ENCODE measurements around the gene ZNRF1.

The ZNRF1 gene

DNA sequence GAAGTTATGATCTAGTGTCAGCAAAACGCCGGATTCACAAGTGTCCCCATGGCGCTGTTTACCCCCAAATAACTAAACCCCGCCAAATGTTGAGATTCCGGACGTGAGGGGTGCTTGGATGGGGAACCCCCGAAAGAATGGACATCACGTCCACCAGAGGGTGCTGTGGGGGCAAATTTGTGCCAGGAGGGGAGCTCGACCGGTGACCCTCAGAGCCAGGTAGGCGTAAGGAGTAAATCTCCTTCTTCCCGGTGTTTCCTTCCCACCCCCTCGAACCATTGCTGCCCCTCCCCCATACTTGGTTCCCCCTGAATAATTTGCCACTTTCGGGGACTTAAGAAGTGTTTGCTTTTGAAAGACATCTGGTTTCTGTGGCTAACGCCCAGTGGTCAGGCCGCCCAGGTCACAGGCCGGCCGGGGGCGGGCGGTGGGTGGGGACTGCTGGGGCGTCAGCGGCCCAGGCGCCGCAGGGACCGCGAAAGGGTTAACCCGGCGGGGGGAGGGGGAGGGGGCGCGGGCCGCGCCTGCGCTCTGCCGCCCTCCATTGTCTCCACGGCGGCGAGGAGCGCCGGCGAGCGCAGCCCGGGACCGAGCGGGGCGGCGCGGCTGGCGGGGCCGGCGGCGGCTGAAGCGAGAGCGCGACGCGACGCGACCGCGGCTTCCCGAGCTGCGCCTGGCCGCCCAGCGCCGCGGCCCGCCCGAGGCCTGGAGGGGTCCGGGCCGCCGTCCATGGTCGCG, at the start of gene ZNRF1:
Gene ZNRF1 (plus strand): TSS at position 544 of the 738 bp plus-strand sequence. CDS start 648 bp downstream, outside the sequence.
- peak within 1 kb of the TSS; percentile 73 for H3K27ac ChIP-seq
- TF ChIP-seq, protein P1, sequence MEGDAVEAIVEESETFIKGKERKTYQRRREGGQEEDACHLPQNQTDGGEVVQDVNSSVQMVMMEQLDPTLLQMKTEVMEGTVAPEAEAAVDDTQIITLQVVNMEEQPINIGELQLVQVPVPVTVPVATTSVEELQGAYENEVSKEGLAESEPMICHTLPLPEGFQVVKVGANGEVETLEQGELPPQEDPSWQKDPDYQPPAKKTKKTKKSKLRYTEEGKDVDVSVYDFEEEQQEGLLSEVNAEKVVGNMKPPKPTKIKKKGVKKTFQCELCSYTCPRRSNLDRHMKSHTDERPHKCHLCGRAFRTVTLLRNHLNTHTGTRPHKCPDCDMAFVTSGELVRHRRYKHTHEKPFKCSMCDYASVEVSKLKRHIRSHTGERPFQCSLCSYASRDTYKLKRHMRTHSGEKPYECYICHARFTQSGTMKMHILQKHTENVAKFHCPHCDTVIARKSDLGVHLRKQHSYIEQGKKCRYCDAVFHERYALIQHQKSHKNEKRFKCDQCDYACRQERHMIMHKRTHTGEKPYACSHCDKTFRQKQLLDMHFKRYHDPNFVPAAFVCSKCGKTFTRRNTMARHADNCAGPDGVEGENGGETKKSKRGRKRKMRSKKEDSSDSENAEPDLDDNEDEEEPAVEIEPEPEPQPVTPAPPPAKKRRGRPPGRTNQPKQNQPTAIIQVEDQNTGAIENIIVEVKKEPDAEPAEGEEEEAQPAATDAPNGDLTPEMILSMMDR (conservative IDR thresholded peaks at IDR 0.05) = peak; percentile 66

DNA sequence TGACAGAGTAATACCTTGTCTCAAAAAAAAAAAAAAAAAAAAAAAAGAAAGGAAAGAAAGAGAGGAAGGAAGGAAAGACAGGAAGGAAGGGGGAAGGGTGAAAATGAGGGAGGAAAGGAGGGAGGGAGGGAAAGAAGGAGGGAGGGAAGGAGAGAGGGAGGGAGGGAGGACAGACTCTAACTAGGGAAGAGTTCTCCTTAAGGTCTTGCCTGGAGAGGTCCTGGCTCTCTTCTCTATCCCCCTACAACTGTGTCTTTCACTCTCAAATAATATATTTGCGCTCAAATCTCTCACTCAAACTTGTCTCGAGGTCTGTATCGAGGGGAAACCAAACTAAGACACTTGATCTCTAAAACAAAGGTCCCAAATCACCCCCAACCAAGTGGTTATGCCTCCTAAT, 49.5 kb upstream of the ZNRF1 start:
- TF ChIP-seq, protein P1 (conservative IDR thresholded peaks at IDR 0.05) = no peak
- H3K27ac ChIP-seq = no peak overlapping the region

DNA sequence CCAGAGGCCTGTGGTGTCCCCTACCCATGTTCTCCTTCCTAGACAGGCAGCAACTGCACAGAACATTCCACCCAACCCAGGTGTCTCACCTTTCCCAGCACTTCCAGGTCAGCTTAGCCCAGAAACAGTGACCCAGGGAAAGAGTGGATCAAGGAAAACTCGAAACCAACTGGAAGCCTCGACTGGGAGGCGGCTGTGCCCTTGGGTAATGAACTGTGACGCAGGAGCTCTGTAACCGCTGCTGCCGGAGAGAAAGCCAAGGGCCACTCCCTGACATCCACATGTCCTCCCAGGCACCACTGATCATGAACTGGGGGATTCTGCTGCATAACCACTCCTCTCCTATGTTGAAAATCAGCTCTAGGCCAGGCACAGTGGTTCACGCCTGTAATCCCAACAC, 48.3 kb upstream of the ZNRF1 start:
- H3K27ac ChIP-seq = no peak overlapping the region
- TF ChIP-seq, protein P1 (conservative IDR thresholded peaks at IDR 0.05) = no peak

DNA sequence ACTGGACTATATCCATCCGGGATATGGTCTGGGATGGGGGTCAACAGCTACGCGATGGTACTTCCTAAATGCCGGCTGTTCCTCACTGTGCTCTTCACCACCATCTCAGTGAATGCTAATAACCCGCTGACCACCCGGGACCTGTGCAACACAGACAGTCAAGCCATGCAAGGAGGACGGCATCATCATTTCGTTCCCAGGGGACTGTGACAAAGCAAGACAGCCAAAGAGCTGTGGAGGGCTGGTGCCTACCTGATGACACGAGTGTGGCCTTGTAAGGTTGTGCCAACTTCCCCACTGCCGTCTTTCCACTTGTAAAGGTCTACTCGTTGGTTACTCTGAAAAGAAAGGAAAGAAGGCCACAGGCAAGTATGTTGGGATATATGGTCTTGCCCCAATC, 47.6 kb upstream of the ZNRF1 start:
- no peak overlapping the region for H3K27ac ChIP-seq
- TF ChIP-seq, protein P1 (conservative IDR thresholded peaks at IDR 0.05) = no peak

DNA sequence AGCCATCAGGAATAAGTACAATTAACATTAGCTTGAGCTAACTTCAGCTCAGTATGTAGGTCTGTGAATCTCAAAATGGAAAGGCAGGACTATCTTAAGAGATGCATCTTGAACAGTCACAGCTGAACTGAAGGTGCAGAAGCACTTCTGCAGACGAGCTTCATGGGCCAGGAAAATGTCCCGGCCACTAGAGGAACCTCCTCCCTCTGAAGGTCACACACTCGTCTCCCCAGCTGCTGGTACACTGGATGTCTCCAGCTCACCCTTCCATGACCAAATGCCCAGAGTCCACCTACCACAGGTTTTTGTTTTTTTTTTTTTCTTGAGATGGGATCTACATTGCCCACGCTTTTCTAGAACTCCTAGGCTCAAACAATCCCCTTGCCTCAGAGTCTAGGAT, 47.1 kb upstream of the ZNRF1 start:
- no peak overlapping the region for H3K27ac ChIP-seq
- TF ChIP-seq, protein P1 (conservative IDR thresholded peaks at IDR 0.05) = no peak

DNA sequence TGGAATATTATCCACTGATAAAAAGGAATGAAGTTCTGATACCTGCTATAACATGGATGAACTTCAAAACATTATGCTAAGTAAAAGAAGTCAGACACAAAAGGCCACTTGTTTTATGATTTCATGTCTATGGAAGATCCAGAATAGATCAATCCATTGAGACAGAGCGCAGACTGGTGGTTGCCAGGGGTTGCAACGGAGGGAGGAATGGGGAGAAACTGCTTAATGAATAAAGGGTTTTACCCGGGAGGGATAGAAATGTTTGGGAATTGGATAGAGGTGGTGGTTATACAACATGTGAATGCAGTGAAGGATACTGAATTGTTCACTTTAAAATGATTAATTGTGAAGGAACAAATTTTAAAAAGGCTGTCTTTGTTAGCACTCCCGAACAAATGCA, 44.1 kb upstream of the ZNRF1 start:
- H3K27ac ChIP-seq = no peak overlapping the region
- TF ChIP-seq, protein P1 (conservative IDR thresholded peaks at IDR 0.05) = no peak

DNA sequence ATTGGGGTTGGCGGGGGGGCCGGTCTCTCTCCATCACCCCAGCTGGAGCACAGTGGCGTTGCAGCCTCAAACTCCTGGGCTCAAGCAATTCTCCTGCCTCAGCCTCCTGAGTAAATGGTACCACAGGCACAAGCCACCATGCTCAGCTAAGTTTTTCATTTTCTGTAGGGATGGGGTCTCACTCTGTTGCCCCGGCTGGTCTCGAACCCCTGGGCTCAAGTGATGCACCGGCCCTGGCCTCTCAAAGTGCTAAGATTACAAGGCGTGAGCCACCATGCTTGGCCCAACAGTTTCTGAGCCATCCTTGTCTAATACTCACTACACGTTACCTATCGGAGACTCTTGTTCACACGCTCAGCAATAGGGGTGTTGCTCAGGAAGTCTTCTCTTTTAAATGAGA, 25.5 kb upstream of the ZNRF1 start:
- TF ChIP-seq, protein P1 (conservative IDR thresholded peaks at IDR 0.05) = no peak
- no peak overlapping the region for H3K27ac ChIP-seq

All from VCaP (cell line).